CD4-positive, alpha-beta T cell treated with Interferon alpha-2 for 1 hour (primary cell): ENCODE measurements around the gene SIGLEC7.

Source experiments
- DNase-seq, 2 donors: peaks; one replicate each; pipeline ENCODE4 v3.0.0-alpha.2; 2020 to 2022

The SIGLEC7 gene

DNA sequence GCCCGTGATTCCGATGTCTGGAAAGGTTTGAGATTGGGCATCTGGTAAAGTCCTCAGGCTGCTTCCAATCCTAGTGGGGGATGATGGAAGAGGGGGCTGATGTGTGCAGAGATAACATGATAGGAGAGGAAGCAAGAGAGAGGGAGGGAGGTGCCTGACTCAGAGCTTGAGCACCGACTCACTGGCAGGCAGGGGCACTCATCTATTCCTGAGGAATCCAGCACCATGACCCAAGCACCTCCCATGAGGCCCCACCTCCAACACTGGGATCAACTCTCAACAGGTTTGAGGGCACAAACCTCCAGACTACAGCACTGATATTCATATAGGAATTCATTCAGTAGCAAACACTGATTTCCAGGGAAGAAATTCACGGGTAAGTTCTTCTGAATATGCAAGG is 23.0 kb upstream of the SIGLEC7 start:
- no peak for DNase-seq

GRCh38 chr19:51119611-51120010 is 22.5 kb upstream of the SIGLEC7 start:
- DNase-seq = no peak

DNA sequence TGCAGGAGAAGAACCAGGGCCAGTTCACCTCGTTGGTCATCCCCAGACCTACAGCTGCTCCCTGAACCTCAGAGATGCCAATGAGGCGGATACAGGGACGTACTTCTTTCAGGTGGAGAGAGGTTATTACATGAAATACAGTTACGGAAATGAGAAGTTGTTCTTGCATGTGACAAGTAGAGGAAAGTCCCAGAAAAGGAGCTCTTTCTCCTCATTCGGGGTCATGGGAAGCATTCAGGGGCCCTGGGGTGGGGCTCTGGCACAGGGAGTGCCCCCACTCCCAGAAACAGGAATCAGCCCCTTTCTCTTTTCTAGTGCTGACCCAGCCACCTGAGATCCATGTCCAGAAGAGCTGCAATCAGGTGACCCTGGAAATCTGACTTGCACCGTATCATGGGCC is 21.9 kb upstream of the SIGLEC7 start:
- no peak for DNase-seq

DNA sequence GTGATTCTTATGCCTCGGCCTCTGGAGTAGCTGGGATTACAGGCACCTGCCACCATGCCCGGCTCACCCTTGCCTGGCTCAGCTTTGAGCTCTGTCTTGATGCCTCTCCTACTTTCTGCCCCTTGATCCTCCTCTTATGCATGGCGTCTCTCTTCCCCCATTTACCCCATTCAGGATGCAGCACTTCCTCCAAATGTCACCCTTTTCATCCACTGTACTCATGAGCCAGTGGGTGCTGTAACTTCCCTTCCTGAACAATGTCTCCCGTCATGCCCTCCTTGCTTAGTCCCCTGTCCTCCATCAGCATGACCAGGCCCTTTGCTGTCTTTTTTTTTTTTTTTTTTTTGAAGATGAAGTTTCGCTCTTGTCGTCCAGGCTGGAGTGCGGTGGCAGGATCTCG is 20.8 kb upstream of the SIGLEC7 start:
- peak in 1 of 2 donors; percentile 30 for DNase-seq

GRCh38 chr19:51122112-51122981 is 19.8 kb upstream of the SIGLEC7 start:
- peak in 1 of 2 donors; percentile 28 for DNase-seq

GRCh38 chr19:51123381-51123800 is 18.7 kb upstream of the SIGLEC7 start:
- DNase-seq = peak; percentile 65 to 66

DNA sequence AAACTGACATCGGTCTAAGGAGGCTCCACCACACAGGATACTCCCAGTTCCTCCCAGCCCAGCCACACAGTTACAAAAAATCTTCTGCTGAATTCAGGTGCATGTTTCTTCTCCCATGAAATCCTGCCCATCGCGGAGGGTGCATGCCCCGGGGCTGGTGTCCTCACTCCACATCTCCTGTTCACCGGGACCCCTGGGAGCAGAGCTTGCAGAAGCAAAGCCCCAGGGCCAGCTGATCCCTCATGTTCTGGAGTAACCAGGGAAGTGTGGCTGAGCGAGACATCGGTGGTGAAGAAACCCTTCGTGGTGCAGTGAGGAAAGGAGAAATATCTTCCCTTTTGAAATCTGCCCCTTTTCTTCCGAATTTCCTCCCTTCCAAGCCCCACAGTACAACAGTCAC is 18.3 kb upstream of the SIGLEC7 start:
- DNase-seq = no peak

DNA sequence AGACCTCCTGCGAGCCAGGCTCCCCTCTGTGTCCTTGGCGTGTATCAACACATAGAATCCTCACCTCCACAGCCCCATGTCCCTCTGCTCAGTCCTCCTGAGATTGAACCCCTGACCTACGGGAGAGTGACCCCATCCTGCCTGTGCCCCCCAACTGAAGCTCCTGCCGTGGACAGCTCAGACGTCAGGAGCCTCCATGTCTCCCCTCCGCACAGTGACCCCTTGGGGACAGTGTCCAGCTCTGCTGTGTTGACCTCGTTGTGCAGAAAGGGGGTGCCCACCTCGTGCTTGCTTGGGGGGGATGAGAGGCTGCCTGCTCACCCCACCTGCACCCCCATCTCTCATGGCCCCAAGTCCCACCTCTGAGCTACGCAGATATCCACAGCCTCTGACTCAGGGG is 17.9 kb upstream of the SIGLEC7 start:
- no peak for DNase-seq

DNA sequence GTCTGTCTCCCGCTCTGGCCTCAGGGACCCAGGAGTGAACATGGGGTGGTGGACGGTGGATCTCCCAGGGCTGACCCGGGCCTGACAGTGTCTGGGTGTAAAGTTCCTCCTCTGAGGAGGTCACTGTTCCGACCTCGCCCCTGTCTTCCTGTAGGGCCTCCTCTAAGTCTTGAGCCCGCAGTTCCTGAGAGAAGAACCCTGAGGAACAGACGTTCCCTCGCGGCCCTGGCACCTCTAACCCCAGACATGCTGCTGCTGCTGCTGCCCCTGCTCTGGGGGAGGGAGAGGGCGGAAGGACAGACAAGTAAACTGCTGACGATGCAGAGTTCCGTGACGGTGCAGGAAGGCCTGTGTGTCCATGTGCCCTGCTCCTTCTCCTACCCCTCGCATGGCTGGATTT is 17.4 kb upstream of the SIGLEC7 start, which contains the start of gene SIGLEC9:
SIGLEC9 (plus strand) TSS at position 178 of the 400 bp plus-strand sequence; CDS start at position 247, 69 bp downstream.
- DNase-seq = peak in 1 of 2 donors; percentile 26

DNA sequence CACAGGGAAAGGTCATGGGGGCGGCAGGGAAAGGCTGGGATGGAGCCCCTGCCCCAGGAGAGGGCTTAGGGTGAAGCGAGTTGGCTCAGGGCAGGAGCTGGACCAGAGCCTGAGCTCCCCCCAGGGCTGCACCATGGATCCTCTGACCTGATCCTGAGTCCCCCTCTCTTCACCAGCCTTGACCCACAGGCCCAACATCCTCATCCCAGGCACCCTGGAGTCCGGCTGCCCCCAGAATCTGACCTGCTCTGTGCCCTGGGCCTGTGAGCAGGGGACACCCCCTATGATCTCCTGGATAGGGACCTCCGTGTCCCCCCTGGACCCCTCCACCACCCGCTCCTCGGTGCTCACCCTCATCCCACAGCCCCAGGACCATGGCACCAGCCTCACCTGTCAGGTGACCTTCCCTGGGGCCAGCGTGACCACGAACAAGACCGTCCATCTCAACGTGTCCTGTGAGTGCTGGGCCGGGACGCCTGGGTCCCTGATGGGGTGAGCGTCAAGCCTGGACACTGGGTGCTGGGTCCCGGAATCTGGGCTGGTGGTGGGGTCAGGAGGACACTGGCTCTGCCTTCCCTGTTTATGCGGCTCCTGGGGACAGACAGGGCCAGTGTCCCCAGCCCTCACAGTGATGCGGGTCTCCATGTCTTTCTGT is 16.6 kb upstream of the SIGLEC7 start:
- no peak for DNase-seq

GRCh38 chr19:51127032-51127431 is 15.1 kb upstream of the SIGLEC7 start:
- no peak for DNase-seq

- DNase-seq = peak in 1 of 2 donors; percentile 63
Measured at GRCh38 chr19:51127755-51128154, 14.3 kb upstream of the SIGLEC7 start.

GRCh38 chr19:51128227-51128626 is 13.9 kb upstream of the SIGLEC7 start:
- no peak for DNase-seq

DNA sequence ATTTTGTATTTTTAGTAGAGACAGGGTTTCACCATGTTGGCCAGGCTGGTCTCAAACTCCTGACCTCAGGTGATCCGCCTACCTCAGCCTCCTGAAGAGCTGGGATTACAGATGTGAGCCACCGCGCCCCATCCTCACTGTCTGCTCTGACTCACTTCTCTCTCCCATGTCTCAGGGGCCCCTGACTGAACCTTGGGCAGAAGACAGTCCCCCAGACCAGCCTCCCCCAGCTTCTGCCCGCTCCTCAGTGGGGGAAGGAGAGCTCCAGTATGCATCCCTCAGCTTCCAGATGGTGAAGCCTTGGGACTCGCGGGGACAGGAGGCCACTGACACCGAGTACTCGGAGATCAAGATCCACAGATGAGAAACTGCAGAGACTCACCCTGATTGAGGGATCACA is 12.4 kb upstream of the SIGLEC7 start:
- DNase-seq = no peak

DNA sequence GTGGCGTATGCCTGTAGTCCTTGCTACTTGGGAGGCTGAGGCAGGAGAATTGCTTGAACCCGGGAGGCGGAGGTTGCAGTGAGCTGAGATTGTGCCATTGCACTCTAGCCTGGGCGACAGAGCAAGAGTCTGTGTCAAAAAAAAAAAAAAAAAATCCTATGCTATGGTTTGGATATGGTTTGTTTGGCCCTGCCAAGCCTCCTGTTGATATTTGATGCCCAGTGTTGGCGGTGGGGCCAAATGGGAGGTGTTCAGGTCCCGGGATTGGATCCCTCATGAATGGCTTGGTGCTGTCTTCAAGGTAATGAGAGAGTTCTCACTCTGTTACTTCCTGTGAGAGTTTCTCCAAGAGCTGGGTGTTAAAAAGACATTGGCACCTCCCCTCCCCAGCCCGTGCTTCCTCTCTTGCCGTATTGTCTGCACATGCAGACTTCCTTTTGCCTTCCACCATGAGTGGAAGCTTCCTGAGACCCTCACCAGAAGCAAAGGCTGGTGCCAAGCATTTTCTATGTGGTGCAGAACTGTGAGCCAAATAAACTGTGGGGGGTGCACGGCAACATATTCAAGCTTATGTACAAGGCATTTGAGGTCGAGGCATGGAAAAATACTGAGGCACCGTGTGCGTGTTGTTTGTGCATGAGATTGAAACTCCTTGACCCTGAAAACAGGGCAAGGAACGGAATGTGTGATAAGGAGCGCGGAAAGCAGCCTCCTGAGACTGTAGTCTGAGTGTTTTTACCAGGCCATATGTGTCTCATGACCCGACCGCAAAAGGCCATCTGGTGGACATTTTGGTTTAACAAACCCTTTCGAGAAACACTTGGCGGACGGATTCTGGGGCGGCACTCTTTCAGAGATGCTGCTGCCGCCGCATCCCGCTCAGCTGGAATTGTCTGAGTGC is 10.1 kb upstream of the SIGLEC7 start:
- DNase-seq = peak; percentile 23 to 50

DNA sequence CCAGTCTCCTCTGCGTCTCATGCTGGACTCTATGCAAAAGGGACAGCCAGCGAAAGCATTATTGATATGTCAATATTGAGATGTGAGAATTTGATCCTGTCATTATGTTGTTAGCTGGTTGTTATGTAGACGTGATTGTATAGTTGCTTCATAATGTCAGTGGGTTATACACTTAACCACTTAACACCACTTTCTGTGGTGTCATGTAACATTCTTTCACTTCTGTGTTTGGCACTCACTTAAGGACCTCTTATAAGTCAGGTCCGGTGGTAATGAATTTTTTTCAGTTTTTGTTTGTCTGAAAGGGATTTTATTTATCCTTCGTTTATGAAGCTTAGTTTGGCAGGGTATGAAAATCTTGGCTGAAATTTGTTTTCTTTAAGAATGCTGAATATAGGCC is 7.1 kb upstream of the SIGLEC7 start:
- no peak for DNase-seq

DNA sequence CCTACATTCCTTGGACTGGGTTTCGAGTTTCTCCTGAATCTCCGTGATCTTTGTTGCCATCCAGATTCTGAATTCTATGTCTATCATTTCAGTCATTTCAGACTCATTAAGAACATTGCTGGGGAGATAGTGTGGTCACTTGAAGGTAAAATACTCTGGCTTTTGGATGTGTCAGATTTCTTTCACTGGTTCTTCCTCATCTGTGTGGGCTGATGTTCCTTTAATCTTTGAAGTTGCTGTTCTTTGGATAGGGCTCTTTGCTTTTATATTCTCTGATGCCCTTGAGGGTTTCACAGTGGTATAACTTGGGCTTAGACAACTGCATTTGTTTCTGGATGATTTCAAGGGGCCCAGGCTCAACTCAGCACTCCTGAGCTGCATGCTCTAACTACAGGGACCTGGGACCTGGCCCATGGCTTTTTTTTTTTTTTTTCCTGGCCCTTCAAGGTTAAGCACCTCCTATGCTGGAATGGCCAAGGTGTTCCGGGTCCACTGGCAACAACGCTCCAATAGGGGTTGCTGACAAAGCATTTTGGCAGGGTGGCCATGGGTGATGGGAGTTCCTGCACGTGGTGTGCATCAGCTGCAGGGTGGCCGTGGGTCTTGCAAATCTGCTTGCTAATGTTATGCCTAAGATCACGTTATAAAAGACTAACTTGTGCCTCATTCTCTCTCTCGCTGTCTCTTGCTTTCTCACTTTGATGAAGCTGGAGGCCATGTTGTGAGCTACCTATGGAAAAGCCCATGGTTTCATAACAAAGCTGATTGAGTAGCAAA is 5.9 kb upstream of the SIGLEC7 start:
- DNase-seq = no peak

GRCh38 chr19:51136851-51137551 is 5.1 kb upstream of the SIGLEC7 start:
- DNase-seq = peak in 1 of 2 donors; percentile 52

DNA sequence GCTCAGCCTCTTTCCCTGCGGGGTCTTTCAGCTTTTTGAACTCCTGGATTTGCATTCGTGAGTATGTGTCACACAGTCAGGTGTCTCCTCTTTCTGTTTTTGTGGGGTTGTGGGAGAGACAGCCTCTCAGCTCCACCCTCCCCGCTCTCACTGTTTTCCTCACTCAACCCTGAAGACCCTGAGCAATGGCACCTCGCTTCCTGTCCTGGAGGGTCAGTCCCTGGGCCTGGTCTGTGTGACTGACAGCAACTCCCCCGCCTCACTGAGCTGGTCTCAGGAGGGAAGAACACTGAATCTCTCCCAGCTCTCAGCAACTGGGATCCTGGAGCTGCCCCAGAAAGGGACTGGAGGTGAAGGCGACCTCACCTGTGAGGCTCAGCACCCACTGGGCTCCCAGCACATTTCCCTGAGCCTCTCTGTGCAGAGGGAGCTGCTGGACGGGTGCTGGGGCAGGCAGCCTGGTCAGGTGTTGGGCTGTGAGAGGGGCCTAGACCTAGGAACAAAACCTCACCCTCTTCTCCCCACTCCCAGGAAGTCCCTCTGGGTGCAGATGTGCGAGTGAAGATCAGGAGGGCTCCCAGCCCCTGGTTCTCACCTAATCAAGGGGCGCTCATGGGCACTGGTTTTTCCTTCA is 4.2 kb upstream of the SIGLEC7 start:
- DNase-seq = no peak

DNA sequence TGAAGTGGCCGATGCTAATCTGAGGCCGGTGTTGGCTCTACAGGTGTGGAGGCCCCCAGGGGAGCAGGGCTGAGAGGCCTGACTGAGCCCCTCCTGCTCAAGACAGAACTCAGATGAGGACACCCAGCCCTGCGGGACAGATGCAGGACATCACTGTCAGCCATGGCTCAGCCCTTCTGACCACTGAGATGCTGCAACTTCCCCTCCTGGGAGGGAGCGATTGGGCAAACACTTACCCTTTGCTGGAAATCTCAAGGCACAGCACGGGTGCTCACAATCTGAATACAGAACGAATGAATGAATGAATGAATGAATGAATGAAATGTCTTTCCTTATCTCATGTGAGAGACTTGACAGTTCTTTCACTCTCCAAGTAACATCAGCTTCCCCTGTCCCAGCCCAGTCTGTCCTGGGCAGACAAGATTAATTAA is 3.5 kb upstream of the SIGLEC7 start:
- peak in 1 of 2 donors; percentile 38 for DNase-seq
